Measurements from ENCODE around the gene NLRC5.

Gene NLRC5

DNA sequence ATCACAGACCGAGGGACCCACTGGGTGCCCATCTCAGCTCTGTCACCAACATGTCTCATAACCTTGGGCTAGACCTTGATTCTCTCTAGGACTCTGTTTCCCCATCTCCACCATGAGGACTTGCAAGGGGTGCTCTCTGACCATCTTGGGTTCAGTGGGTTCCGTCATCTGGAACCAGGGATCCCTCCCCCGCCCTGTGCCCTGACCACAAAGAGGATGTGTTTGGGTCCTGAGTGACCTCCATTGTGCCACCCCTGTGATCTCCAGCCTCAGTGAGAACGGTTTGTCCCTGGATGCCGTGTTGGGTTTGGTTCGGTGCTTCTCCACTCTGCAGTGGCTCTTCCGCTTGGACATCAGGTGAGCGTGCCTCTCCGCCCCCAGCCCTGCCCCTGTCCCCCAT, 53.9 kb downstream of the NLRC5 start:
- no peak for DNase-seq (ENCODE audit: extremely low read depth, low read depth)
- TF ChIP-seq, protein P1, sequence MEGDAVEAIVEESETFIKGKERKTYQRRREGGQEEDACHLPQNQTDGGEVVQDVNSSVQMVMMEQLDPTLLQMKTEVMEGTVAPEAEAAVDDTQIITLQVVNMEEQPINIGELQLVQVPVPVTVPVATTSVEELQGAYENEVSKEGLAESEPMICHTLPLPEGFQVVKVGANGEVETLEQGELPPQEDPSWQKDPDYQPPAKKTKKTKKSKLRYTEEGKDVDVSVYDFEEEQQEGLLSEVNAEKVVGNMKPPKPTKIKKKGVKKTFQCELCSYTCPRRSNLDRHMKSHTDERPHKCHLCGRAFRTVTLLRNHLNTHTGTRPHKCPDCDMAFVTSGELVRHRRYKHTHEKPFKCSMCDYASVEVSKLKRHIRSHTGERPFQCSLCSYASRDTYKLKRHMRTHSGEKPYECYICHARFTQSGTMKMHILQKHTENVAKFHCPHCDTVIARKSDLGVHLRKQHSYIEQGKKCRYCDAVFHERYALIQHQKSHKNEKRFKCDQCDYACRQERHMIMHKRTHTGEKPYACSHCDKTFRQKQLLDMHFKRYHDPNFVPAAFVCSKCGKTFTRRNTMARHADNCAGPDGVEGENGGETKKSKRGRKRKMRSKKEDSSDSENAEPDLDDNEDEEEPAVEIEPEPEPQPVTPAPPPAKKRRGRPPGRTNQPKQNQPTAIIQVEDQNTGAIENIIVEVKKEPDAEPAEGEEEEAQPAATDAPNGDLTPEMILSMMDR (IDR thresholded peaks at IDR 0.05; ENCODE audit: low read depth, low read length): no peak

DNA sequence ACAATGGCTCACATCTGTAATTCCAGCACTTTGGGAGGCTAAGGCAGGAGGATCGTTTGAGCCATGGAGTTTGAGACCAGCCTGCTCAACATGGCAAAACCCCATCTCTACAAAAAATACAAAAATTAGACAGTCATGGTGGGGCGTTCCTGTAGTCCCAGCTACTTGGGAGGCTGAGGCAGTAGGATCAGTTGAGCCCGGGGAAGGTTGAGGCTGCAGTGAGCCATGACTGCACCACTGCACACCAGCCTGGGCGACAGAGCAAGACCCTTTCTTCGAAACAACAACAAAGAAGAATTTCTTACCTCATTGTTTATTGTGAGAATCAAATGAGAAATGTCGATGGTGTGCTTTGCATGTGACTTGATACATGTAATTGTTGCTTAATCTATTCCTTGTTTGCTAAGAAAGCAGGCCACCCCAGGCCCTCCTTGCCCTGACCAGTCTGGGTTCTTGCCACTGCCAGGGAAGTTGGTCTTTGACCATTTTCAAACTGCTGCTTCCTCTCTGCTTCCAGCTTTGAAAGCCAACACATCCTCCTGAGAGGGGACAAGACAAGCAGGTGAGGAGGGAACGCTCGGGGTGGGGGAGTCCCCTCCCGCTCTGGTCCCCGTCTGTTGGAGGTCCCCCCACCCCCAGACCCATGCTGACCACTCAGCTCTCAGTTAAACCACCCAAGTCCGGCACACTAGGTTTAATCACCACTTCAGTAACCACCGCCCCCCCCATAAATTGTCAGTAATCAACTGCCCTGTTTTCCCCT, 55.8 kb downstream of the NLRC5 start:
- no peak for DNase-seq (ENCODE audit: extremely low read depth, low read depth)
- TF ChIP-seq, protein P1 (IDR thresholded peaks at IDR 0.05; ENCODE audit: low read depth, low read length): no peak

DNA sequence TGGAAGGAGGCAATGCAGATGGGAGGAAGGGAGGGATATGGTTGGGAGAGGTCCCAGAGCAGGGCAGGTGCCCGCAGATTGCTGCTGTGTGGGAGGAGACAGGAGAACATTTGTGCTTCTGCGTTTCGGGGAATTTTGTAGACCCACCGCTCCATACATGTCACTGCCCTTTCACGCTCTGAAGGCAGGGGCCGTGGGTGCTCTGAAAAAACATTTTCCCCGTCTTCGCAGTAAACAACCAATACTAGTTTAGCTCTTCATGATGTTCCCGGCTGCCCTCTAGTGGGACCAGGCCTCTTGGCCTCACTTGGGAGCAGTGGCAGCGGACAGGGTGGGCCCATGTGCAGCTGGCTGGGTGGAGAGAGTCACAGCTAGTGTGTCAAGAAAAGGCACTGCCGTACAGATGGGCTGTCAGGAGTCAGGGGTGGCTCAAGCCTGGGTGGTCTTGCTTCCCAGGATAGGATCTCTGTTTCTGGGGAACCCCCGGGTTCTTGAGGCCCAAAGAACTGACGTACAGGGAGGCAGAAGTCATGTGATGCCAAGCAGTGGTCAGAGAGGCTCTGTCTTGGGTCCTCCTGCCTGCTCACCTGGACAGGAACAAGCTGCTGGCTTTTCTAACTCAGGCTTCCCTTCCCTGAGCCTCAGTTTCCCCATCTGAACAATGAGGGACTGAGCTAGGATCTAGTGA, 56.5 kb downstream of the NLRC5 start:
- TF ChIP-seq, protein P1 (IDR thresholded peaks at IDR 0.05; ENCODE audit: low read depth, low read length): peak; percentile 71
- peak; percentile 23 for DNase-seq (ENCODE audit: extremely low read depth, low read depth)

DNA sequence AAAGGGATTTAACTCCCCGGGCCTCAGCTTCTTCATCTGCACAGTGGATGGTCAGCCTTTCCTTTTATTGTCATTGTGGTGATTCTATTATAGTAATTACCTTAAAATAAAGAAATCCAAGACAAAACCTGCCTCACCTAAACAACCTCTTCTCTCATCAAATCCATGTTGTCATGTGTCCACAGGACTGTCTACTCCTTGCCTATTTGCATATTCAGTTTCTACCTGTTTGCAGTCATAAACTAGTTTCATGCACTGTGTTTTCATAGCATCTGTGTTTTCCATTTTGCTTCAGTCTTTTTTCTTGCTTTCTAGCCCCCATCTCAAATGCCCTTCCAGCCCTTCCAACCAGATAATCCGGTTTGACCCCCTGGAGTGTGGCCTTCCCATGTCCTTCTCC, 58.7 kb downstream of the NLRC5 start:
- TF ChIP-seq, protein P1 (IDR thresholded peaks at IDR 0.05; ENCODE audit: low read depth, low read length): no peak
- no peak for DNase-seq (ENCODE audit: extremely low read depth, low read depth)

DNA sequence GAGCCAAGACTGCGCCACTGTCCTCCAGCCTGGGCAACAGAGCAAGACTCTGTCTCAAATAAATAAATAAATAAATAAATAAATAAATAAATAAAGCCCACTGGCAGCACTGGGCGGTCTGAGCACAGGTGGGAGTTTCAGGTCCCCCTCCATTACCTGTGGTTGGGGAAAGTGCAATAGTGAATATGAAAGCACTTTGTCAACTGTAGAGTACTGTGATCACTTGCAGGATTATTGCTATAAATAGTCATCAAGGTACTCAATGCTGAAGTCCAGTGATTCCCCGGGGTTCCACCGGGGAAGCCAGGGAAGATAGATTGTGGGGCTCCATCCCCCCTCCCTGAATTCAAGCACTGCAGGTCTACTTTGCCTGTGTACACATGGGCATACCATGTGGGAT, 60.3 kb downstream of the NLRC5 start:
- TF ChIP-seq, protein P1 (IDR thresholded peaks at IDR 0.05; ENCODE audit: low read depth, low read length): no peak
- no peak for DNase-seq (ENCODE audit: extremely low read depth, low read depth)

DNA sequence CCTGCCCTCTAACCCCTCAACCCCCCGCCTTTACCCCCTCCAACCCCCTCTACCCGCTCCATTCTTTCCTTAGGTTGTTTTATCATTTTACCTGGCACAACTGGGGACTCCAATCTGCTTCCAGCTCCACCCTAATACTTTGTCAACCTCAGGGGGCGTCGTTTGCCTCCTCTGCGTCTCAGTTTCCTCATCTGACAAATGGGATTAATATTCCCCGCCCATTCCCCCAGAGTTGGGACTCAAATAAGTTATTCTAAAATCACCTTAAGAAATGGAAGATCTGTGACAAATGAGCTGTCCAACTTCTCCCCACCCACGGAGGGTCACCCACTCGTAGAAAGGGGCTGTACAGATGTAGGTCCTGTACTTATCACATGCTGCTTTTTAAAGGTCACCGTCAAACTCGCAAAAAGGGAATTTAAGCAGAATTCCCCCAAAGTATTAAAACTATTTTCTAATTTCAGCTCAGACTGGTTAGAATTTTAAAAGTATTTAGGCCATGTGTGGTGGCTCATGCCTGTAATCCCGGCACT, 62.4 kb downstream of the NLRC5 start:
- no peak for DNase-seq (ENCODE audit: extremely low read depth, low read depth)
- TF ChIP-seq, protein P1 (IDR thresholded peaks at IDR 0.05; ENCODE audit: low read depth, low read length): no peak

DNA sequence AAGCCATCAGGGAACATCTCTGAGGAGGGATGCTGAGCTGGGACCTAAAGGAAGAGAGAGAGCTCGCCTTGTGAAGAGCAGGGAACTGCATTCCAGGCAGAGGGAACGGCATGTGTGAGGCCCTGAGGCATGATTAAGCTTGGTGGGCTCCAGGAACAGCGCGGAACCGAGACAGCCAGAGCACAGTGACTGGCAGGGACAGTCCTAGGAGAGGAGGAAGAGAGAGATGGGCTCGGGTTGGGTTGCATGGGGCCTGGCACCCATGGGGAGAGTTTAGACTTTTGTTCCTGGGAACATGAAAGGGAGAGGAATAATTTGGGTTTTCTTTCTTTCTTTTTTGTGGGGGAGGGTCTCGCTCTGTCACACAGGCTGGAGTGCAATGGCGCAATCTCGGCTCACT, 63.8 kb downstream of the NLRC5 start:
- no peak for DNase-seq (ENCODE audit: extremely low read depth, low read depth)
- TF ChIP-seq, protein P1 (IDR thresholded peaks at IDR 0.05; ENCODE audit: low read depth, low read length): no peak
